Measurements from ENCODE around the gene SLC38A2. TPM values are rescaled to one million over a fixed set of nuclear protein-coding genes. Genes with fewer than 3 reads are reported as not detected.

Gene SLC38A2
- total RNA-seq, 1 experiment from 2014 or later = 381 TPM

- CTCF ChIA-PET = no interaction called here
- Mint-ChIP-seq H3K4me1 (peaks cover 62% of the 10 kb centered on the region), H3K9me3 (no peaks in the 10 kb centered on the region), H3K36me3 (peaks cover 98% of the 10 kb centered on the region), H3K27ac (no peak overlapping the region), H3K27me3 (ENCODE audit: low read depth) (no peaks in the 10 kb centered on the region; the same call in 1 of the 2 replicates), H3K4me3 (peak overlapping the region; percentile 98)
- POLR2A ChIA-PET = interaction anchor here (1.3 kb wide), 1 partner anchor 295 kb away, joined by 3 read pairs; no protein-coding TSS in a partner anchor
- no peak for ATAC-seq
- no peak for DNase-seq (ENCODE audit: low spot score)
- TF ChIP-seq ATF1 (CRISPR knock-in tag; IDR thresholded peaks at IDR 0.05) (no peak), FOXP1 (CRISPR knock-in tag; IDR thresholded peaks at IDR 0.05; ENCODE audit: borderline replicate concordance) (no peak), GRHL2 (CRISPR knock-in tag; IDR thresholded peaks at IDR 0.05; ENCODE audit: insufficient replicate concordance, severe bottlenecking) (no peak), NFE2L1 (CRISPR knock-in tag; IDR thresholded peaks at IDR 0.05) (no peak), SOX15 (CRISPR knock-in tag; IDR thresholded peaks at IDR 0.05) (no peak), ZNF425 (CRISPR knock-in tag; conservative IDR thresholded peaks at IDR 0.05) (no peak), EMX1 (CRISPR knock-in tag; IDR thresholded peaks at IDR 0.05) (no peak), ZNF232 (CRISPR knock-in tag; IDR thresholded peaks at IDR 0.05) (no peak), GABPB1 (CRISPR knock-in tag; IDR thresholded peaks at IDR 0.05) (no peak), ZBTB43 (CRISPR knock-in tag; IDR thresholded peaks at IDR 0.05) (no peak), CREB1 (CRISPR knock-in tag; IDR thresholded peaks at IDR 0.05) (no peak), ZNF138 (CRISPR knock-in tag; conservative IDR thresholded peaks at IDR 0.05) (no peak), ARID4B (CRISPR knock-in tag; IDR thresholded peaks at IDR 0.05; ENCODE audit: borderline replicate concordance) (no peak), PRRX2 (CRISPR knock-in tag; IDR thresholded peaks at IDR 0.05) (no peak), NFATC4 (CRISPR knock-in tag; IDR thresholded peaks at IDR 0.05) (no peak), ZNF317 (CRISPR knock-in tag; IDR thresholded peaks at IDR 0.05; ENCODE audit: borderline replicate concordance, low read depth) (no peak)
Observed at GRCh38 chr12:46366771-46367170, 5.8 kb downstream of the SLC38A2 start.

GRCh38 chr12:46365951-46366379 is 6.6 kb downstream of the SLC38A2 start:
- Mint-ChIP-seq H3K36me3 (peaks cover 98% of the 10 kb centered on the region), H3K4me3 (peak overlapping the region; percentile 29; the same call in 1 of the 2 replicates), H3K27ac (peak overlapping the region; percentile 79; the same call in 1 of the 2 replicates), H3K4me1 (peaks cover 63% of the 10 kb centered on the region), H3K27me3 (ENCODE audit: low read depth) (no peaks in the 10 kb centered on the region), H3K9me3 (no peaks in the 10 kb centered on the region)
- DNase-seq (ENCODE audit: low spot score) (no peak), ATAC-seq (no peak)
- ChIA-PET CTCF (no interaction called here), POLR2A (interaction anchor here (1.3 kb wide), 1 partner anchor 296 kb away, joined by 3 read pairs; no protein-coding TSS in a partner anchor)
- TF ChIP-seq ATF1 (CRISPR knock-in tag; IDR thresholded peaks at IDR 0.05) (no peak), SMAD3 (CRISPR knock-in tag; IDR thresholded peaks at IDR 0.05; ENCODE audit: borderline replicate concordance) (no peak), ZNF263 (CRISPR knock-in tag; IDR thresholded peaks at IDR 0.05; ENCODE audit: low read depth) (no peak), USF1 (CRISPR knock-in tag; IDR thresholded peaks at IDR 0.05) (no peak), ZMAT4 (CRISPR knock-in tag; IDR thresholded peaks at IDR 0.05) (no peak), JUN (CRISPR knock-in tag; IDR thresholded peaks at IDR 0.05) (no peak), NR3C1 (CRISPR knock-in tag; conservative IDR thresholded peaks at IDR 0.05; ENCODE audit: low read depth) (no peak), ETV6 (CRISPR knock-in tag; IDR thresholded peaks at IDR 0.05) (no peak), JAZF1 (CRISPR knock-in tag; IDR thresholded peaks at IDR 0.05) (no peak)
